Activated naive CD8-positive, alpha-beta T cell treated with anti-CD3 and anti-CD28 coated beads, Interleukin-2, amount 10 ng/mL, durations not matched to agents 7 days and 5 days (primary cell): Measurements from ENCODE around the gene SMG6. TPM values are rescaled to one million over a fixed set of nuclear protein-coding genes. Genes with fewer than 3 reads are reported as not detected.
"Not testable (repeated sequence)": the region's sequence is repeated elsewhere in the genome, so short reads cannot be mapped to it uniquely, and the experiment has no call there.

Experiments used
- ATAC-seq: fragments of 150-1000 bp; cut with Tn5 transposase; one replicate; pipeline ENCODE4 v1.10.0; 2021; ENCODE audit warnings: low read depth, moderate library complexity
- POLR2A ChIA-PET: fragments of 350-600 bp; sonication (Branson Sonifier 250); formaldehyde crosslinking; loops from one replicate; lab custom pipeline; 2021; ENCODE audit warnings: antibody characterized with exemption; lab: Charles Lee
- DNase-seq: peaks from one replicate; pipeline ENCODE4 v3.0.0; 2021
- H3K27ac Mint-ChIP-seq: one replicate; pipeline ENCODE4 v1.8.0; 2022; ENCODE audit warnings: mild to moderate bottlenecking, mixed read lengths
- H3K27me3 Mint-ChIP-seq: one replicate; pipeline ENCODE4 v1.8.0; 2022; ENCODE audit warnings: mild to moderate bottlenecking, moderate library complexity, mixed read lengths
- H3K36me3 Mint-ChIP-seq: one replicate; pipeline ENCODE4 v1.8.0; 2021; ENCODE audit warnings: mild to moderate bottlenecking, mixed read lengths
- H3K4me1 Mint-ChIP-seq: one replicate; pipeline ENCODE4 v1.8.0; 2021; ENCODE audit warnings: mixed read lengths
- H3K4me3 Mint-ChIP-seq: one replicate; pipeline ENCODE4 v1.8.0; 2022; ENCODE audit warnings: mild to moderate bottlenecking, moderate library complexity, mixed read lengths
- H3K9me3 Mint-ChIP-seq: one replicate; pipeline ENCODE4 v1.8.0; 2021; ENCODE audit warnings: mixed read lengths
- total RNA-seq, 2 experiments: library from RNA; stranded (reverse); gene quantifications; one replicate each; pipeline ENCODE4 v1.2.3, GENCODE V29; 2021

SMG6 gene
- total RNA-seq, 2 experiments from 2014 or later, result 48.5 to 58.3 TPM

GRCh38 chr17:2020721-2021120 is 282.9 kb downstream of the SMG6 start:
- Mint-ChIP-seq H3K4me1 (peaks cover under 1% of the 10 kb centered on the region), H3K27ac (no peak overlapping the region), H3K9me3 (no peaks in the 10 kb centered on the region), H3K4me3 (no peak overlapping the region), H3K36me3 (no peaks in the 10 kb centered on the region), H3K27me3 (peaks cover 42% of the 10 kb centered on the region)
- no peak for ATAC-seq
- POLR2A ChIA-PET, result interaction anchor here (0.6 to 1.5 kb wide), 2 partner anchors 20 to 28 kb away, joined by 3 read pairs; no protein-coding TSS in a partner anchor
- no peak for DNase-seq

GRCh38 chr17:2019723-2020122 is 283.9 kb downstream of the SMG6 start:
- Mint-ChIP-seq H3K9me3 (no peaks in the 10 kb centered on the region), H3K4me3 (no peak overlapping the region), H3K4me1 (no peaks in the 10 kb centered on the region), H3K36me3 (no peaks in the 10 kb centered on the region), H3K27me3 (peaks cover 38% of the 10 kb centered on the region), H3K27ac (no peak overlapping the region)
- DNase-seq (no peak), ATAC-seq (no peak)
- POLR2A ChIA-PET, result no interaction called here

GRCh38 chr17:2018716-2019510 is 284.7 kb downstream of the SMG6 start:
- H3K36me3 Mint-ChIP-seq, result no peaks in the 10 kb centered on the region
- POLR2A ChIA-PET, result no interaction called here
- no peak overlapping the region for H3K4me3 Mint-ChIP-seq
- no peak for ATAC-seq
- peaks cover 36% of the 10 kb centered on the region for H3K27me3 Mint-ChIP-seq
- H3K9me3 Mint-ChIP-seq, result no peaks in the 10 kb centered on the region
- DNase-seq, result no peak
- no peak overlapping the region for H3K27ac Mint-ChIP-seq
- no peaks in the 10 kb centered on the region for H3K4me1 Mint-ChIP-seq

GRCh38 chr17:2017274-2017941 is 286.2 kb downstream of the SMG6 start:
- H3K9me3 Mint-ChIP-seq, result no peaks in the 10 kb centered on the region
- POLR2A ChIA-PET, result no interaction called here
- no peak overlapping the region for H3K27ac Mint-ChIP-seq
- peaks cover 26% of the 10 kb centered on the region for H3K27me3 Mint-ChIP-seq
- H3K36me3 Mint-ChIP-seq, result no peaks in the 10 kb centered on the region
- no peak overlapping the region for H3K4me3 Mint-ChIP-seq
- H3K4me1 Mint-ChIP-seq, result no peaks in the 10 kb centered on the region
- ATAC-seq (no peak), DNase-seq (no peak)

GRCh38 chr17:2016494-2016893 is 287.1 kb downstream of the SMG6 start:
- no peak for DNase-seq
- ATAC-seq, result no peak
- no peak overlapping the region for H3K27ac Mint-ChIP-seq
- POLR2A ChIA-PET, result no interaction called here
- no peaks in the 10 kb centered on the region for H3K4me1 Mint-ChIP-seq
- H3K27me3 Mint-ChIP-seq, result peaks cover 24% of the 10 kb centered on the region
- no peak overlapping the region for H3K4me3 Mint-ChIP-seq
- H3K9me3 Mint-ChIP-seq, result no peaks in the 10 kb centered on the region
- H3K36me3 Mint-ChIP-seq, result no peaks in the 10 kb centered on the region

GRCh38 chr17:2015314-2015713 is 288.3 kb downstream of the SMG6 start:
- POLR2A ChIA-PET, result no interaction called here
- no peak for ATAC-seq

GRCh38 chr17:2013994-2014317 is 289.6 kb downstream of the SMG6 start:
- H3K4me3 Mint-ChIP-seq, result no peak overlapping the region
- POLR2A ChIA-PET, result no interaction called here
- H3K9me3 Mint-ChIP-seq, result no peaks in the 10 kb centered on the region
- H3K4me1 Mint-ChIP-seq, result no peaks in the 10 kb centered on the region
- no peak for ATAC-seq
- H3K36me3 Mint-ChIP-seq, result no peaks in the 10 kb centered on the region
- no peak overlapping the region for H3K27ac Mint-ChIP-seq
- no peak for DNase-seq
- H3K27me3 Mint-ChIP-seq, result peaks cover 6% of the 10 kb centered on the region

More at GRCh38 chr17:2015314-2015713, 288.3 kb downstream of the SMG6 start:
- no peak overlapping the region for H3K27ac Mint-ChIP-seq
- H3K36me3 Mint-ChIP-seq, result no peaks in the 10 kb centered on the region
- no peak for DNase-seq
- peaks cover 17% of the 10 kb centered on the region for H3K27me3 Mint-ChIP-seq
- H3K4me3 Mint-ChIP-seq, result no peak overlapping the region
- H3K9me3 Mint-ChIP-seq, result no peaks in the 10 kb centered on the region
- H3K4me1 Mint-ChIP-seq, result no peaks in the 10 kb centered on the region

GRCh38 chr17:2013220-2013993 is 290.2 kb downstream of the SMG6 start:
- H3K4me1 Mint-ChIP-seq, POLR2A ChIA-PET, ATAC-seq, H3K36me3 Mint-ChIP-seq, H3K9me3 Mint-ChIP-seq, H3K27ac Mint-ChIP-seq, DNase-seq, H3K4me3 Mint-ChIP-seq, H3K27me3 Mint-ChIP-seq: not testable (repeated sequence)

GRCh38 chr17:2012499-2012898 is 291.1 kb downstream of the SMG6 start:
- DNase-seq, result no peak
- Mint-ChIP-seq H3K27me3 (peaks cover 2% of the 10 kb centered on the region), H3K4me3 (no peak overlapping the region), H3K27ac (no peak overlapping the region), H3K4me1 (no peaks in the 10 kb centered on the region), H3K9me3 (no peaks in the 10 kb centered on the region), H3K36me3 (no peaks in the 10 kb centered on the region)
- POLR2A ChIA-PET, result no interaction called here
- no peak for ATAC-seq

- Mint-ChIP-seq H3K27me3 (peaks cover 2% of the 10 kb centered on the region), H3K9me3 (no peaks in the 10 kb centered on the region), H3K4me1 (no peaks in the 10 kb centered on the region)
Observed at GRCh38 chr17:2011411-2012371, 291.9 kb downstream of the SMG6 start.

More at GRCh38 chr17:2011411-2012371, 291.9 kb downstream of the SMG6 start:
- DNase-seq, result no peak
- ATAC-seq, result no peak
- POLR2A ChIA-PET, result interaction anchor here (0.8 kb wide), 1 partner anchor 12 kb away, joined by 3 read pairs; no protein-coding TSS in a partner anchor
- Mint-ChIP-seq H3K27ac (no peak overlapping the region), H3K4me3 (no peak overlapping the region), H3K36me3 (no peaks in the 10 kb centered on the region)
